Liver (tissue), 3 donors: ENCODE results near the gene CCDC12.

ENCODE experiments used
- EGR1 ChIP-seq, 2 donors: IDR thresholded peaks; 2 replicates each; pipeline ENCODE4 v1.6.1; 2016 to 2018; ENCODE audit warnings: antibody characterized with exemption in 2 of 2, low read depth in 2 of 2
- GABPA ChIP-seq, 2 donors: IDR thresholded peaks in 1 of 2; conservative IDR thresholded peaks in 1 of 2; 2 replicates each; pipeline ENCODE4 v1.6.1; 2016; ENCODE audit warnings: antibody characterized with exemption in 2 of 2, mild to moderate bottlenecking in 1 of 2, moderate library complexity in 1 of 2
- HNF4G ChIP-seq: IDR thresholded peaks from 2 replicates; pipeline ENCODE4 v1.6.1; 2016; ENCODE audit warnings: antibody characterized with exemption
- SP1 ChIP-seq: IDR thresholded peaks from 2 replicates; pipeline ENCODE4 v1.6.1; 2018; ENCODE audit warnings: antibody characterized with exemption, mild to moderate bottlenecking
- TAF1 ChIP-seq: conservative IDR thresholded peaks from 2 replicates; pipeline ENCODE4 v1.6.1; 2016; ENCODE audit warnings: antibody characterized with exemption, mild to moderate bottlenecking
- YY1 ChIP-seq: IDR thresholded peaks from 2 replicates; pipeline ENCODE4 v1.6.1; 2016; ENCODE audit warnings: antibody characterized with exemption, mild to moderate bottlenecking
- TF ChIP-seq, protein P1 (sequence below): fragments of 150-350 bp; IDR thresholded peaks from 2 replicates; pipeline ENCODE4 v1.5.1; 2017; ENCODE audit warnings: improper control_type of control experiment, low read depth, low read length; ENCODE audit not compliant: missing input control
- TF ChIP-seq, protein P2 (sequence below): IDR thresholded peaks from 2 replicates; pipeline ENCODE4 v1.6.1; 2016; ENCODE audit warnings: antibody characterized with exemption, mild to moderate bottlenecking
- TF ChIP-seq, protein P3 (sequence below): IDR thresholded peaks from 2 replicates; pipeline ENCODE4 v1.6.1; 2016; ENCODE audit warnings: antibody characterized with exemption
- donor health status: healthy.
- donor health status: healthy.

DNA sequence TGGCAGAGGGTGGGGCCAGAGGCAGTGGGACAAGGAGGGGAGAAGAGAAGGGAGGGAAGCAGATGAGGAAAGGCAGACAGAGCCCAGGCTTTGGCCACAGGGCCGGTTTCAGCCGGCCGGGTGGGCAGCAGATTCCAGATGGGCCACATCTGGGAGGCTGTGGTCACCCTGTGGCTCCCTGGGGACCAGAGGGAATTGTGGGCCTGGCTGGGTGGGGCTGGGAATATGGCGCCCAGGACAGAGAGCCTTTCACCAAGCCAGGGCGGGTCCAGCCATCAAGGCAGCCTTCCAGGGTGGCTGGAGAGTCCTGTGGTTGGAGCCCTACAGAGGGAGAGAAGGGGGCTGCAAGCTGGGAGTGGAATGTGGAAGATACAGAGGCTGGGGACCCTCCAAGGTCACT is 80.2 kb downstream of the CCDC12 start:
- TF ChIP-seq, protein P1, sequence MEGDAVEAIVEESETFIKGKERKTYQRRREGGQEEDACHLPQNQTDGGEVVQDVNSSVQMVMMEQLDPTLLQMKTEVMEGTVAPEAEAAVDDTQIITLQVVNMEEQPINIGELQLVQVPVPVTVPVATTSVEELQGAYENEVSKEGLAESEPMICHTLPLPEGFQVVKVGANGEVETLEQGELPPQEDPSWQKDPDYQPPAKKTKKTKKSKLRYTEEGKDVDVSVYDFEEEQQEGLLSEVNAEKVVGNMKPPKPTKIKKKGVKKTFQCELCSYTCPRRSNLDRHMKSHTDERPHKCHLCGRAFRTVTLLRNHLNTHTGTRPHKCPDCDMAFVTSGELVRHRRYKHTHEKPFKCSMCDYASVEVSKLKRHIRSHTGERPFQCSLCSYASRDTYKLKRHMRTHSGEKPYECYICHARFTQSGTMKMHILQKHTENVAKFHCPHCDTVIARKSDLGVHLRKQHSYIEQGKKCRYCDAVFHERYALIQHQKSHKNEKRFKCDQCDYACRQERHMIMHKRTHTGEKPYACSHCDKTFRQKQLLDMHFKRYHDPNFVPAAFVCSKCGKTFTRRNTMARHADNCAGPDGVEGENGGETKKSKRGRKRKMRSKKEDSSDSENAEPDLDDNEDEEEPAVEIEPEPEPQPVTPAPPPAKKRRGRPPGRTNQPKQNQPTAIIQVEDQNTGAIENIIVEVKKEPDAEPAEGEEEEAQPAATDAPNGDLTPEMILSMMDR: no peak
- no peak for TF ChIP-seq EGR1 (IDR thresholded peaks at IDR 0.05; ENCODE audit: low read depth in 2 of 2)
- TF ChIP-seq TAF1: no peak
- TF ChIP-seq, protein P2, sequence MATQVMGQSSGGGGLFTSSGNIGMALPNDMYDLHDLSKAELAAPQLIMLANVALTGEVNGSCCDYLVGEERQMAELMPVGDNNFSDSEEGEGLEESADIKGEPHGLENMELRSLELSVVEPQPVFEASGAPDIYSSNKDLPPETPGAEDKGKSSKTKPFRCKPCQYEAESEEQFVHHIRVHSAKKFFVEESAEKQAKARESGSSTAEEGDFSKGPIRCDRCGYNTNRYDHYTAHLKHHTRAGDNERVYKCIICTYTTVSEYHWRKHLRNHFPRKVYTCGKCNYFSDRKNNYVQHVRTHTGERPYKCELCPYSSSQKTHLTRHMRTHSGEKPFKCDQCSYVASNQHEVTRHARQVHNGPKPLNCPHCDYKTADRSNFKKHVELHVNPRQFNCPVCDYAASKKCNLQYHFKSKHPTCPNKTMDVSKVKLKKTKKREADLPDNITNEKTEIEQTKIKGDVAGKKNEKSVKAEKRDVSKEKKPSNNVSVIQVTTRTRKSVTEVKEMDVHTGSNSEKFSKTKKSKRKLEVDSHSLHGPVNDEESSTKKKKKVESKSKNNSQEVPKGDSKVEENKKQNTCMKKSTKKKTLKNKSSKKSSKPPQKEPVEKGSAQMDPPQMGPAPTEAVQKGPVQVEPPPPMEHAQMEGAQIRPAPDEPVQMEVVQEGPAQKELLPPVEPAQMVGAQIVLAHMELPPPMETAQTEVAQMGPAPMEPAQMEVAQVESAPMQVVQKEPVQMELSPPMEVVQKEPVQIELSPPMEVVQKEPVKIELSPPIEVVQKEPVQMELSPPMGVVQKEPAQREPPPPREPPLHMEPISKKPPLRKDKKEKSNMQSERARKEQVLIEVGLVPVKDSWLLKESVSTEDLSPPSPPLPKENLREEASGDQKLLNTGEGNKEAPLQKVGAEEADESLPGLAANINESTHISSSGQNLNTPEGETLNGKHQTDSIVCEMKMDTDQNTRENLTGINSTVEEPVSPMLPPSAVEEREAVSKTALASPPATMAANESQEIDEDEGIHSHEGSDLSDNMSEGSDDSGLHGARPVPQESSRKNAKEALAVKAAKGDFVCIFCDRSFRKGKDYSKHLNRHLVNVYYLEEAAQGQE: no peak
- TF ChIP-seq HNF4G: no peak
- no peak for TF ChIP-seq YY1
- TF ChIP-seq, protein P3, sequence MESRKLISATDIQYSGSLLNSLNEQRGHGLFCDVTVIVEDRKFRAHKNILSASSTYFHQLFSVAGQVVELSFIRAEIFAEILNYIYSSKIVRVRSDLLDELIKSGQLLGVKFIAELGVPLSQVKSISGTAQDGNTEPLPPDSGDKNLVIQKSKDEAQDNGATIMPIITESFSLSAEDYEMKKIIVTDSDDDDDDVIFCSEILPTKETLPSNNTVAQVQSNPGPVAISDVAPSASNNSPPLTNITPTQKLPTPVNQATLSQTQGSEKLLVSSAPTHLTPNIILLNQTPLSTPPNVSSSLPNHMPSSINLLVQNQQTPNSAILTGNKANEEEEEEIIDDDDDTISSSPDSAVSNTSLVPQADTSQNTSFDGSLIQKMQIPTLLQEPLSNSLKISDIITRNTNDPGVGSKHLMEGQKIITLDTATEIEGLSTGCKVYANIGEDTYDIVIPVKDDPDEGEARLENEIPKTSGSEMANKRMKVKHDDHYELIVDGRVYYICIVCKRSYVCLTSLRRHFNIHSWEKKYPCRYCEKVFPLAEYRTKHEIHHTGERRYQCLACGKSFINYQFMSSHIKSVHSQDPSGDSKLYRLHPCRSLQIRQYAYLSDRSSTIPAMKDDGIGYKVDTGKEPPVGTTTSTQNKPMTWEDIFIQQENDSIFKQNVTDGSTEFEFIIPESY: no peak
- TF ChIP-seq GABPA (IDR thresholded peaks at IDR 0.05 in 1 of 2, conservative IDR thresholded peaks at IDR 0.05 in 1 of 2): no peak
- TF ChIP-seq SP1: no peak
